HepG2 (cell line): ENCODE data around the gene RAB1B.

ENCODE experiments used
- BCL6 ChIP-seq: IDR thresholded peaks from 2 replicates; pipeline ENCODE4 v1.6.1; 2016; ENCODE audit warnings: missing genetic modification reagents, missing compliant biosample characterization
- CHD2 ChIP-seq: IDR thresholded peaks from 2 replicates; pipeline ENCODE4 v1.6.1; 2011; ENCODE audit warnings: low read depth, low read length, improper control_type of control experiment
- CHD4 ChIP-seq: fragments of 200-600 bp; sonication (generic); IDR thresholded peaks from 2 replicates; pipeline ENCODE4 v1.7.0; 2017; ENCODE audit warnings: mild to moderate bottlenecking, low read length, borderline replicate concordance
- GABPA ChIP-seq, 2 experiments: IDR thresholded peaks; 2 replicates each; pipeline ENCODE4 v1.6.1; 2011 to 2016; ENCODE audit warnings: low read depth in 2 of 2, low read length in 1 of 2, missing biosample characterization in 1 of 2, missing genetic modification characterization in 1 of 2
- MAZ ChIP-seq, 2 experiments: sonication (generic) in 1 of 2; formaldehyde crosslinking in 1 of 2; IDR thresholded peaks; 2 replicates each; pipeline versions ENCODE4 v1.5.0 to v1.6.1; 2012 to 2020; ENCODE audit warnings: low read depth in 2 of 2, mild to moderate bottlenecking in 2 of 2, borderline replicate concordance in 1 of 2, improper control_type of control experiment in 1 of 2, low read length in 1 of 2, missing genetic modification reagents in 1 of 2, moderate library complexity in 1 of 2
- TARDBP ChIP-seq: sonication (generic); formaldehyde crosslinking; IDR thresholded peaks from 2 replicates; pipeline ENCODE4 v1.8.0; 2022; ENCODE audit warnings: mild to moderate bottlenecking, missing genetic modification reagents
- ZNF124 ChIP-seq: sonication (generic); formaldehyde crosslinking; IDR thresholded peaks from 2 replicates; pipeline ENCODE4 v1.4.0; 2020; ENCODE audit warnings: missing genetic modification reagents
- ZNF343 ChIP-seq: sonication (generic); formaldehyde crosslinking; IDR thresholded peaks from 2 replicates; pipeline ENCODE4 v1.4.0; 2020; ENCODE audit warnings: mild to moderate bottlenecking, missing genetic modification reagents
- ZZZ3 ChIP-seq: sonication (generic); formaldehyde crosslinking; IDR thresholded peaks from 2 replicates; pipeline ENCODE4 v1.4.0; 2020; ENCODE audit warnings: missing genetic modification reagents, mild to moderate bottlenecking, borderline replicate concordance
- TF ChIP-seq, protein P1 (sequence below): sonication (generic); formaldehyde crosslinking; IDR thresholded peaks from 2 replicates; pipeline ENCODE4 v1.5.0; 2020; ENCODE audit warnings: mild to moderate bottlenecking, missing genetic modification reagents, moderate library complexity
- TF ChIP-seq, protein P2 (sequence below): sonication (generic); formaldehyde crosslinking; IDR thresholded peaks from 2 replicates; pipeline ENCODE4 v1.4.0; 2020; ENCODE audit warnings: missing genetic modification reagents, borderline replicate concordance
- TF ChIP-seq, protein P3 (sequence below), 2 experiments: IDR thresholded peaks; 2 replicates each; pipeline ENCODE4 v1.6.1; 2011 to 2012; ENCODE audit warnings: low read length in 2 of 2, borderline replicate concordance in 1 of 2, low read depth in 1 of 2, mild to moderate bottlenecking in 1 of 2, moderate library complexity in 1 of 2

DNA sequence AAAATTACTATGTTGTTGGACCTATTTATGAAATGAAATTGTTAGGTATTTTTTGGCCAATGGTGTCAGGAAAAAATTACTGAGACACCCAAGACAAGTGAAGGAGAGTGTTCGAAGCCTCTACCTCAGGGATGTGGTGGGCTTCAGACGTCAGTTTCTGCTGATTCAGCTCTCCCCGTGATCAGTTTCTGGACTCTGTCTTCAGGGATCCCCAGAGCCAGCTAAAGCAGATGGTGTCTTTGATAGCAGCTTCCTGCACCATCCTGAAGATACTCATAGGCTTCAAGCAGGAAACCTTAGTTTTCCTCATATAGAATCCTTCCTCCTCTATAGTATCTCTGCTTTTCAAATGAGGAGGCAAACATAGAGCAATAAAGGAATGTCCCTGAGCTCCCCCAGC lies 41.0 kb downstream of the RAB1B start:
- TF ChIP-seq GABPA (IDR thresholded peaks at IDR 0.05; ENCODE audit: low read depth, low read length) (no peak), GABPA (CRISPR knock-in tag; IDR thresholded peaks at IDR 0.05; ENCODE audit: low read depth) (no peak), CHD2 (no peak), ZZZ3 (no peak), BCL6 (CRISPR knock-in tag) (no peak), MAZ (IDR thresholded peaks at IDR 0.05; ENCODE audit: borderline replicate concordance, low read depth, low read length) (no peak), MAZ (CRISPR knock-in tag; IDR thresholded peaks at IDR 0.05; ENCODE audit: low read depth) (no peak), ZNF124 (no peak), TARDBP (no peak), CHD4 (no peak), ZNF343 (CRISPR knock-in tag) (no peak)
- TF ChIP-seq, protein P1, sequence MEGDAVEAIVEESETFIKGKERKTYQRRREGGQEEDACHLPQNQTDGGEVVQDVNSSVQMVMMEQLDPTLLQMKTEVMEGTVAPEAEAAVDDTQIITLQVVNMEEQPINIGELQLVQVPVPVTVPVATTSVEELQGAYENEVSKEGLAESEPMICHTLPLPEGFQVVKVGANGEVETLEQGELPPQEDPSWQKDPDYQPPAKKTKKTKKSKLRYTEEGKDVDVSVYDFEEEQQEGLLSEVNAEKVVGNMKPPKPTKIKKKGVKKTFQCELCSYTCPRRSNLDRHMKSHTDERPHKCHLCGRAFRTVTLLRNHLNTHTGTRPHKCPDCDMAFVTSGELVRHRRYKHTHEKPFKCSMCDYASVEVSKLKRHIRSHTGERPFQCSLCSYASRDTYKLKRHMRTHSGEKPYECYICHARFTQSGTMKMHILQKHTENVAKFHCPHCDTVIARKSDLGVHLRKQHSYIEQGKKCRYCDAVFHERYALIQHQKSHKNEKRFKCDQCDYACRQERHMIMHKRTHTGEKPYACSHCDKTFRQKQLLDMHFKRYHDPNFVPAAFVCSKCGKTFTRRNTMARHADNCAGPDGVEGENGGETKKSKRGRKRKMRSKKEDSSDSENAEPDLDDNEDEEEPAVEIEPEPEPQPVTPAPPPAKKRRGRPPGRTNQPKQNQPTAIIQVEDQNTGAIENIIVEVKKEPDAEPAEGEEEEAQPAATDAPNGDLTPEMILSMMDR (CRISPR knock-in tag) = no peak
- TF ChIP-seq, protein P2, sequence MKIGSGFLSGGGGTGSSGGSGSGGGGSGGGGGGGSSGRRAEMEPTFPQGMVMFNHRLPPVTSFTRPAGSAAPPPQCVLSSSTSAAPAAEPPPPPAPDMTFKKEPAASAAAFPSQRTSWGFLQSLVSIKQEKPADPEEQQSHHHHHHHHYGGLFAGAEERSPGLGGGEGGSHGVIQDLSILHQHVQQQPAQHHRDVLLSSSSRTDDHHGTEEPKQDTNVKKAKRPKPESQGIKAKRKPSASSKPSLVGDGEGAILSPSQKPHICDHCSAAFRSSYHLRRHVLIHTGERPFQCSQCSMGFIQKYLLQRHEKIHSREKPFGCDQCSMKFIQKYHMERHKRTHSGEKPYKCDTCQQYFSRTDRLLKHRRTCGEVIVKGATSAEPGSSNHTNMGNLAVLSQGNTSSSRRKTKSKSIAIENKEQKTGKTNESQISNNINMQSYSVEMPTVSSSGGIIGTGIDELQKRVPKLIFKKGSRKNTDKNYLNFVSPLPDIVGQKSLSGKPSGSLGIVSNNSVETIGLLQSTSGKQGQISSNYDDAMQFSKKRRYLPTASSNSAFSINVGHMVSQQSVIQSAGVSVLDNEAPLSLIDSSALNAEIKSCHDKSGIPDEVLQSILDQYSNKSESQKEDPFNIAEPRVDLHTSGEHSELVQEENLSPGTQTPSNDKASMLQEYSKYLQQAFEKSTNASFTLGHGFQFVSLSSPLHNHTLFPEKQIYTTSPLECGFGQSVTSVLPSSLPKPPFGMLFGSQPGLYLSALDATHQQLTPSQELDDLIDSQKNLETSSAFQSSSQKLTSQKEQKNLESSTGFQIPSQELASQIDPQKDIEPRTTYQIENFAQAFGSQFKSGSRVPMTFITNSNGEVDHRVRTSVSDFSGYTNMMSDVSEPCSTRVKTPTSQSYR (CRISPR knock-in tag) = no peak
- TF ChIP-seq, protein P3, sequence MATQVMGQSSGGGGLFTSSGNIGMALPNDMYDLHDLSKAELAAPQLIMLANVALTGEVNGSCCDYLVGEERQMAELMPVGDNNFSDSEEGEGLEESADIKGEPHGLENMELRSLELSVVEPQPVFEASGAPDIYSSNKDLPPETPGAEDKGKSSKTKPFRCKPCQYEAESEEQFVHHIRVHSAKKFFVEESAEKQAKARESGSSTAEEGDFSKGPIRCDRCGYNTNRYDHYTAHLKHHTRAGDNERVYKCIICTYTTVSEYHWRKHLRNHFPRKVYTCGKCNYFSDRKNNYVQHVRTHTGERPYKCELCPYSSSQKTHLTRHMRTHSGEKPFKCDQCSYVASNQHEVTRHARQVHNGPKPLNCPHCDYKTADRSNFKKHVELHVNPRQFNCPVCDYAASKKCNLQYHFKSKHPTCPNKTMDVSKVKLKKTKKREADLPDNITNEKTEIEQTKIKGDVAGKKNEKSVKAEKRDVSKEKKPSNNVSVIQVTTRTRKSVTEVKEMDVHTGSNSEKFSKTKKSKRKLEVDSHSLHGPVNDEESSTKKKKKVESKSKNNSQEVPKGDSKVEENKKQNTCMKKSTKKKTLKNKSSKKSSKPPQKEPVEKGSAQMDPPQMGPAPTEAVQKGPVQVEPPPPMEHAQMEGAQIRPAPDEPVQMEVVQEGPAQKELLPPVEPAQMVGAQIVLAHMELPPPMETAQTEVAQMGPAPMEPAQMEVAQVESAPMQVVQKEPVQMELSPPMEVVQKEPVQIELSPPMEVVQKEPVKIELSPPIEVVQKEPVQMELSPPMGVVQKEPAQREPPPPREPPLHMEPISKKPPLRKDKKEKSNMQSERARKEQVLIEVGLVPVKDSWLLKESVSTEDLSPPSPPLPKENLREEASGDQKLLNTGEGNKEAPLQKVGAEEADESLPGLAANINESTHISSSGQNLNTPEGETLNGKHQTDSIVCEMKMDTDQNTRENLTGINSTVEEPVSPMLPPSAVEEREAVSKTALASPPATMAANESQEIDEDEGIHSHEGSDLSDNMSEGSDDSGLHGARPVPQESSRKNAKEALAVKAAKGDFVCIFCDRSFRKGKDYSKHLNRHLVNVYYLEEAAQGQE (IDR thresholded peaks at IDR 0.05; ENCODE audit: borderline replicate concordance in 1 of 2, low read depth in 1 of 2, low read length in 2 of 2) = no peak
